ENCODE data around the gene AHRR. TPM values are rescaled to one million over a fixed set of nuclear protein-coding genes. Genes with fewer than 3 reads are reported as not detected.

Gene AHRR
- total RNA-seq, 1 experiment from 2014 or later: 2.6 TPM

DNA sequence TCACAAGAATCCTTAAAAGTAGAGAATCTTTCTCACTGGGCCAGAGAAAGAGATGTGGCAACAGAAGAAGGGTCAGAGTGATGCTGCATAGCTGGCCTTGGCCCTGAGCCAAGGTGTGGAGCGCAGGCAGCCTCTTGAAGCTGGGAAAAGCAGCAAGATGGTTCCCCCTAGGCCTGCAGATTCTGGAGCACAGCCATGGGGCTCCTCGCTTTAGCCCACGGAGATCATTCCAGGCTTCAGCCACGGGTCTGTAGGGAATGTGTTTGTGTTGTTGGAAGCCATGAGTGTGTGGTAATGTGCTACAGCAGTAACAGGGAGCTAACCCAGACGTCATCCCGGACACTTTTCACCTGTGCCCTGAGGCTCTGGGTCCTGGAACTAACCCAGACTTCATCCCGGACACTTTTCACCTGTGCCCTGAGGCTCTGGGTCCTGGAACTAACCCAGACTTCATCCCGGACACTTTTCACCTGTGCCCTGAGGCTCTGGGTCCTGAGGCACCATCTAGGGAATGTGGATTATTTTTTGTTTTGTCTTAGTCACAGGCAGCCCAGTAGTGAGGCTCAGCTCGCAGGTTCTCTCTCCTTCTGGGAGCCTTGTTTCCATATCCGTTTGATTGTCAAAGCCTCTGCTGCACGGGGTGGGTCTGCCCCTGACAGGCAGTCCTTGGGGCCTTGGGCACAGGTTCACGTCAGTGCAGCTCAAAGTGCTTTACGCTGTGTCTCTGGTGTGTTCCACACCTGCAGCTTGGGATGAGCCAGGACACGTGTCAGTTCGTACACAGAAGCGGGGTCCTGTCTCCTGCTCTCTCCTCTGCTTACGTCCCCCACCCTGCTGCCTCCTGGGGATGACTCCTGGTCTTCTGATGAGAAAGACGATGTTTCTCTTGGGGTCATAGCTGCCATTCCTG, 65.2 kb downstream of the AHRR start:
- Histone ChIP-seq H3K36me3 (ENCODE audit: insufficient read depth, low read length) (peaks cover 8% of the 10 kb centered on the region; the same call in 1 of the 2 replicates), H3K9me3 (ENCODE audit: low read length) (peaks cover 6% of the 10 kb centered on the region), H3K4me1 (ENCODE audit: low read length) (no peaks in the 10 kb centered on the region), H3K79me2 (ENCODE audit: low read length) (no peaks in the 10 kb centered on the region), H3K27ac (ENCODE audit: low read length) (no peak overlapping the region), H3K4me2 (ENCODE audit: low read depth, low read length, poor library complexity, severe bottlenecking) (no peak overlapping the region), H3K9me2 (replicated peaks; ENCODE audit: insufficient read depth, low read length) (no peaks in the 10 kb centered on the region), H3K4me3 (ENCODE audit: low read length) (no peak overlapping the region), H3K27me3 (ENCODE audit: low read length) (no peaks in the 10 kb centered on the region), H3K9ac (ENCODE audit: low read length) (no peak overlapping the region), H4K20me1 (ENCODE audit: insufficient read depth, low read depth, low read length) (no peaks in the 10 kb centered on the region), H2AFZ (ENCODE audit: low read length) (no peak overlapping the region)
- no peak for DNase-seq

DNA sequence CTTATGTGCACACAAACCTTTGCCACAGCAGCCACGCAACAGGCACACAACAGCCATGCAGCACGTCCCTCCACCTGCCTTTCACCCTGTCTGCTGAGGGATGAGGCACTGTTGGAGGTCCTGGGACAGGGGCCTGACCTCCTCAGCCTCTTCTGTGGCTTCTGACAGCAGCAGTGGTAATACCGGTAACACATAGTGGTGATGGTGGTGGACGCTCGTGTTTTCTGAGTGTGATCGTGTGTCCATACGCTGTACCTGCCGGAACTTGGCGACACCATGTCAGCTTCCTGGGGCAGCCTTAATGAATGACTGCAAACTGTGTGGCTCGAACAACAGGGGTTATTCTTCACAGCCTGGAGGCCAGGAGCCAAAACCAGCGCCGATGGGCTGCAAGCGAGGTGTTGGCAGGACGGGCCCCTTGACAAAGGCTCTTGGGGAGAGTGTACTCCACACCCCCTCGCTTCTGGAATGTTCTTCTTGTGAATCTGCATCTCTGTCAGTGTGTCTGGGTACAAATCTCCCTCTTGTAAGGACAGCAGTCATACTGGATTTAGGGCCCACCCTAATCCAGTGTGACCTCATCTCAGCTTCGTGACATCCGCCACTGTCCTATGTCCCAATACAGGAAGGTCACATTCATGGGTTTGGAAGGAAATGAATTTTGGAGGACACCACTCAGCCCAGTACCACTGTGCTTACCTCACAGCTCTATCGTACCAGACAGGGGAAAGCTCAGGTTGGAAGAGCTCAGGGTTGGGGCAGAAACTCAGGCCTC, 66.2 kb downstream of the AHRR start:
- Histone ChIP-seq H4K20me1 (ENCODE audit: insufficient read depth, low read depth, low read length) (no peaks in the 10 kb centered on the region), H3K9ac (ENCODE audit: low read length) (no peak overlapping the region), H3K27ac (ENCODE audit: low read length) (no peak overlapping the region), H3K9me3 (ENCODE audit: low read length) (peaks cover 6% of the 10 kb centered on the region), H2AFZ (ENCODE audit: low read length) (no peak overlapping the region), H3K27me3 (ENCODE audit: low read length) (no peaks in the 10 kb centered on the region), H3K4me2 (ENCODE audit: low read depth, low read length, poor library complexity, severe bottlenecking) (no peak overlapping the region), H3K4me3 (ENCODE audit: low read length) (no peak overlapping the region), H3K36me3 (ENCODE audit: insufficient read depth, low read length) (peaks cover 8% of the 10 kb centered on the region; the same call in 1 of the 2 replicates), H3K79me2 (ENCODE audit: low read length) (no peaks in the 10 kb centered on the region), H3K9me2 (replicated peaks; ENCODE audit: insufficient read depth, low read length) (no peaks in the 10 kb centered on the region), H3K4me1 (ENCODE audit: low read length) (no peaks in the 10 kb centered on the region)
- DNase-seq: no peak

DNA sequence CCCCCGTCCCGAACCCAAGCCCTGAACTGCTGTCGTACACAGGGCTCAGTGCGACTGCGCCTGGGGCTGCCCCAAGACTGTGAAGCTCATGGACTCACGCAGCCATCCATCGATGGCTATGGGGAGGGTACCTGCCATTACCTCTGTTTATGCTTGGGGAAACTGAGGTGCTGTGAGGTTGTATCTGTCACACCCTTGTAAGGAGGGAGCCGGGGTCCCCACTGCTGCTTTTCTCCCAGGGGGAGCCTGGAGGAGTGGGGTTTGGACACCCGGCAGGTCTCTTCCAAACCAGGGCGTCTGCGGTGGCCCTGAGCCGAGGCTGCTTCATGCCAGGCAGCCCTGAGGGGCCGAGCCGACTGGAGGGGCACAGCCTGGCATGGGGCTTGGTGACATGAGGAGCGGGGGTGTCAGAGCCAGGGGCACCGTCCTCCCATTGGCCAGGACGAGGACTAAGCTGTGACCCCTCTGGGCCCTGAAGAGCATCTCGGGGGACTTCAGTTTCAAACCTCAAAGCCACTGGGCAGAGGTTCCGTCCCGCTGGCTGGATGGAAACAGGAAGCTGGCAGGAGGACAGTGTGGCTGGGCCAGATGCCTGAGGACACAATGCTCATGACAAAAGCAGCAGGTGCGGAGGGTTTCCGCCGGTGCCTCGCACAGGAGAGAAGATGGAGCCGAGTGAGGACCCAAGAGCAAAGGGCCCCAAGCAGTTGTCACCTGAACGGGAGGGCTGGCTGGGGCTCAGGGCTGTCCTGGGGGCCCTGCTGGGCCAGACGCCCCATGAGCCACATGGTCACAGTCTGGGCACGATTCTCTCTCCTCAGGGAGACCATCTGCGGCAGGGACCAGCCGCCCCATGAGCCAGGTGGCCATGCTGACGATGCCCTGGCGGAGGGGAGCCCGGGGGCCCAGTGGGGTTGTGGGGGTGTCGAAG, 67.0 kb downstream of the AHRR start:
- no peaks in the 10 kb centered on the region for H3K9me2 ChIP-seq (replicated peaks; ENCODE audit: insufficient read depth, low read length)
- no peaks in the 10 kb centered on the region for H3K27me3 ChIP-seq (ENCODE audit: low read length)
- no peak overlapping the region for H3K9ac ChIP-seq (ENCODE audit: low read length)
- no peak overlapping the region for H3K27ac ChIP-seq (ENCODE audit: low read length)
- H3K4me1 ChIP-seq (ENCODE audit: low read length): no peaks in the 10 kb centered on the region
- H4K20me1 ChIP-seq (ENCODE audit: insufficient read depth, low read depth, low read length): no peaks in the 10 kb centered on the region
- H3K79me2 ChIP-seq (ENCODE audit: low read length): no peaks in the 10 kb centered on the region
- no peak for DNase-seq
- H3K4me3 ChIP-seq (ENCODE audit: low read length): no peak overlapping the region
- H3K36me3 ChIP-seq (ENCODE audit: insufficient read depth, low read length): peaks cover 8% of the 10 kb centered on the region; the same call in 1 of the 2 replicates
- H3K4me2 ChIP-seq (ENCODE audit: low read depth, low read length, poor library complexity, severe bottlenecking): no peak overlapping the region
- H3K9me3 ChIP-seq (ENCODE audit: low read length): peaks cover 6% of the 10 kb centered on the region
- no peak overlapping the region for H2AFZ ChIP-seq (ENCODE audit: low read length)

DNA sequence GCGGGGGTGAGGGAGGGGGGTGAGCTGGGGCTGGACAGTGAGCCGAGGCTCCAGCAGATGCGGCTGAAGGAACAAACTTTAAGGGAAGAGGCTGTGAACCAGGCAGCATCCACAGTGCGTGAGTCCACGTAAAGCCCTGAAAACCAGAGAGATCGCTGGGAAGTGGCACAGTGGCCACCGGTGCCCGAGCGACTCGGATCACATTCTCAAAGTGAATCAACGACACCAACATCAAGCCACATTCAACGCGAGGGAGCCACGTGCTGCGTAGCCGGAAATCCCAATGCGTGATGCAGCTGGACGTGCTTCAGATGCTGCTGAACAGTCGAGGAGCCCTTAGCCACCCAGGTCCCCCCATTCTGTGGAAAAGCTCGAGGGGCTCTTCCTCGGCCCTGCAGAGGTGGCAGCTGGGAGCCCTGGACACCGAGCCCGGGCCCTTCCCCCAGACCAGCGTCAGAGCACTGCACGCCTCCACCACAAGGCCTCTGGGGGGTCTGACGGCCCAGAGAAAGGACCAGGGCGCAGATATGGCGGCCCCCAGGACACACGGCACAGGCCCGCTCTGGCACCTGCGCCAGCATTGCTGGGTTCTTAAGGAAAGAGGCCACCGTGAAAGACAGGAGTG, 67.8 kb downstream of the AHRR start:
- Histone ChIP-seq H3K9me3 (ENCODE audit: low read length) (peaks cover 6% of the 10 kb centered on the region), H3K4me2 (ENCODE audit: low read depth, low read length, poor library complexity, severe bottlenecking) (no peak overlapping the region), H3K4me3 (ENCODE audit: low read length) (no peak overlapping the region), H3K79me2 (ENCODE audit: low read length) (no peaks in the 10 kb centered on the region), H3K36me3 (ENCODE audit: insufficient read depth, low read length) (peaks cover 8% of the 10 kb centered on the region; the same call in 1 of the 2 replicates), H3K27me3 (ENCODE audit: low read length) (no peaks in the 10 kb centered on the region), H3K4me1 (ENCODE audit: low read length) (no peaks in the 10 kb centered on the region), H4K20me1 (ENCODE audit: insufficient read depth, low read depth, low read length) (no peaks in the 10 kb centered on the region), H3K9me2 (replicated peaks; ENCODE audit: insufficient read depth, low read length) (no peaks in the 10 kb centered on the region), H3K9ac (ENCODE audit: low read length) (no peak overlapping the region), H2AFZ (ENCODE audit: low read length) (no peak overlapping the region), H3K27ac (ENCODE audit: low read length) (no peak overlapping the region)
- no peak for DNase-seq

DNA sequence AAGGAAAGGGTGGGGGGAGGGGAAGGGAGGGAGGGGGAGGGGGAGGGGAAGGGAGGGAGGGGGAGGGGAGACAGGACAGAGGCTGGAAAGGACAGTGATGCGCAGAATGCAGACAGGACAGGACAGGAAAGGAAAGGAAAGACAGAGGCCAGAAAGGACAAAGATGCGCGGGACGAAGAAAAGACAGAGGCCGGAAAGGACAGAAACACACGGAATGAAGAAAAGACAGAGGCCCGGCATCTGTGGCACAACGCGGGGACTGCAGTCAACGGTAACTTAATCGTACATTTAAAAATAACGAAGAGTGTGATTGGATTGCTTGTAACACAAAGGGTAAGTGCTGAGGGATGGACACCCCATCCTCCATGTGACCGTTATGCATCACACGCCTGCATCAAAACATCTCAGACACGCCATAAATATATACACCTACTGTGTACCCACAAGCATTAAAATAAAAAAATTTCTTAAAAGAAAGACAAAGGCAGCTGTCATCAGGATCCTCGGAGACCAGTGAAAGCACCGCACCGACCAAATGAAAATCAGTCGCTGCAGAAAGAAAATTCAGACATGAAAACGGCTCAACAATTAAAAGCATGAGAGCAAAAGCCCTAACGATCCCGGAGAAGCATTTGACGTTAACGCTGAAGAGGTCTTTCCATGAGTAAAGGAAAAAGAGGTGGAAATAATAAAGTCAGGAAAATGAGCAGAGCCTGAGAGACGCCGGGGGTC, 68.5 kb downstream of the AHRR start:
- no peaks in the 10 kb centered on the region for H4K20me1 ChIP-seq (ENCODE audit: insufficient read depth, low read depth, low read length)
- no peak for DNase-seq

DNA sequence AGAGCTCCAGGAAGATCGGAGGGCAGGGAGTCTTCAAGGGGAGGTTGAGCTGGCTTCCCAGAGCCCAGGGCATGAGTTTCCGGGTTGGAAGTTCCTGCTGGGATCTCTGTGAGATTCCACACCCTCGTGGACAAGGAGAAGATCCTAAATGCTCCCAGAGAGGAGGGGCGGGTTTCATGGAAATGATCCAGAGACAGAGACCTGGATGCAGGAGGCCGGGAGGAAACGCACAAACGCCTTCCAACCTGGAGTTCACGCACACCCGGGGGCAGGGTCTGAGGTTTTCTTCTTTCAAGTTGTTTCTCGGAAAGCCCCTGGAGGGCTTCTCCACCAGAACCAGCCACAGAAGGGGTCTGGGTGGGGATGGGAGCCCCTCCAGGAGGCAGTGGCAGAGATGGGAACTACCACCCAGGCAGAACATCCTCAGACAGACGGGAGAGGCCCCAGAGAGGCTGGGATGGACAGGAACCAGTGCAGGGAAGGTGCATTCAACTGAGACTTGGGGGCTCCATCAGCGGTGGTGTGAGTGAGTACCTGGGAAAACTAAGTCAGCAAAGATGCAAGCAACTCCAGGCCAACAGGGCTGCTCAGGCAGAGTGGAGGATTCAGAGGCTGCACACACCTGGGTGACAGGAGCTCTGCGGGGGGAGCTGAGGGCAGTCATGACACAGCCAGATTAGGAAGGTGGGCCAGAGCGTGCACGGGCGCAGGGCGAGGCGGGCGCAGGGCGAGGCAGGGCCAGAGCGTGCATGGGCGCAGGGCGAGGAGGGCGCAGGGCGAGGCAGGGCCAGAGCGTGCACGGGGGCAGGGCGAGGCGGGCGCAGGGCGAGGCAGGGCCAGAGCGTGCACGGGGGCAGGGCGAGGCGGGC, 69.3 kb downstream of the AHRR start:
- Histone ChIP-seq H3K27me3 (ENCODE audit: low read length) (no peaks in the 10 kb centered on the region), H3K4me2 (ENCODE audit: low read depth, low read length, poor library complexity, severe bottlenecking) (no peak overlapping the region)
- no peak for DNase-seq

More for the DNA sequence above, 68.5 kb downstream of the AHRR start:
- Histone ChIP-seq H3K9me2 (replicated peaks; ENCODE audit: insufficient read depth, low read length) (no peaks in the 10 kb centered on the region), H3K27ac (ENCODE audit: low read length) (no peak overlapping the region), H3K9ac (ENCODE audit: low read length) (no peak overlapping the region), H3K79me2 (ENCODE audit: low read length) (no peaks in the 10 kb centered on the region), H3K4me3 (ENCODE audit: low read length) (no peak overlapping the region), H3K9me3 (ENCODE audit: low read length) (peaks cover 5% of the 10 kb centered on the region), H3K27me3 (ENCODE audit: low read length) (no peaks in the 10 kb centered on the region), H2AFZ (ENCODE audit: low read length) (no peak overlapping the region), H3K36me3 (ENCODE audit: insufficient read depth, low read length) (peaks cover 4% of the 10 kb centered on the region; the same call in 1 of the 2 replicates), H3K4me1 (ENCODE audit: low read length) (no peaks in the 10 kb centered on the region), H3K4me2 (ENCODE audit: low read depth, low read length, poor library complexity, severe bottlenecking) (no peak overlapping the region)

More for the DNA sequence above, 69.3 kb downstream of the AHRR start:
- no peak overlapping the region for H2AFZ ChIP-seq (ENCODE audit: low read length)
- H4K20me1 ChIP-seq (ENCODE audit: insufficient read depth, low read depth, low read length): no peaks in the 10 kb centered on the region
- no peak overlapping the region for H3K27ac ChIP-seq (ENCODE audit: low read length)
- H3K4me3 ChIP-seq (ENCODE audit: low read length): no peak overlapping the region
- H3K9ac ChIP-seq (ENCODE audit: low read length): no peak overlapping the region
- no peaks in the 10 kb centered on the region for H3K4me1 ChIP-seq (ENCODE audit: low read length)
- H3K36me3 ChIP-seq (ENCODE audit: insufficient read depth, low read length): no peaks in the 10 kb centered on the region
- H3K79me2 ChIP-seq (ENCODE audit: low read length): no peaks in the 10 kb centered on the region
- no peaks in the 10 kb centered on the region for H3K9me3 ChIP-seq (ENCODE audit: low read length)
- no peaks in the 10 kb centered on the region for H3K9me2 ChIP-seq (replicated peaks; ENCODE audit: insufficient read depth, low read length)

All from Karpas-422 (cell line).